Vagina (tissue), 2 donors: ENCODE measurements around the gene MBD3L5. TPM values are rescaled to one million over a fixed set of nuclear protein-coding genes. Genes with fewer than 3 reads are reported as not detected.
"Not testable (repeated sequence)": the region's sequence is repeated elsewhere in the genome, so short reads cannot be mapped to it uniquely, and the experiment has no call there.

Experiments
- DNase-seq, 2 donors: peaks; one replicate each; pipeline ENCODE4 v3.0.0-alpha.2; 2017; ENCODE audit errors: extremely low spot score in 2 of 2
- H3K27ac ChIP-seq: fragments of 200-600 bp; sonication (generic); one replicate; pipeline ENCODE4 v1.5.1; 2019
- H3K27me3 ChIP-seq: fragments of 200-600 bp; sonication (generic); one replicate; pipeline ENCODE4 v1.5.1; 2019
- H3K36me3 ChIP-seq, 2 donors: fragments of 200-600 bp; sonication (generic); one replicate each; pipeline ENCODE4 v1.5.1; 2017 to 2019
- H3K4me1 ChIP-seq: fragments of 200-600 bp; sonication (generic); one replicate; pipeline ENCODE4 v1.5.1; 2019
- H3K4me3 ChIP-seq, 2 donors: fragments of 200-600 bp; sonication (generic); 1 replicate in 1 of 2; 2 replicates in 1 of 2; pipeline ENCODE4 v1.5.1; 2016 to 2019
- H3K9me3 ChIP-seq: fragments of 200-600 bp; sonication (generic); one replicate; pipeline ENCODE4 v1.5.1; 2019
- CTCF ChIP-seq, 3 experiments: fragments of 450-650 bp in 2 of 3; fragments of 200-600 bp in 1 of 3; sonication (generic) in 1 of 3; IDR thresholded peaks; one replicate each; pipeline ENCODE4 v1.5.1; 2017 to 2019; ENCODE audit warnings: antibody characterized with exemption in 3 of 3, mild to moderate bottlenecking in 2 of 3, moderate library complexity in 2 of 3
- POLR2A ChIP-seq, 2 donors: fragments of 450-650 bp; IDR thresholded peaks; one replicate each; pipeline ENCODE4 v1.6.1; 2017; ENCODE audit warnings: antibody characterized with exemption in 2 of 2, mild to moderate bottlenecking in 2 of 2, moderate library complexity in 2 of 2
- POLR2AphosphoS5 ChIP-seq, 2 donors: sonication (generic); formaldehyde crosslinking; IDR thresholded peaks; one replicate each; pipeline ENCODE4 v1.9.0; 2017; ENCODE audit warnings: antibody characterized with exemption in 2 of 2, mild to moderate bottlenecking in 2 of 2, low read depth in 1 of 2; ENCODE audit not compliant: insufficient read depth in 1 of 2
- intact Hi-C: fragments of 100-400 bp; cut with DNase I; formaldehyde crosslinking; loops from one replicate; pipeline ENCODE4 v1.15.1; 2023
- total RNA-seq: library from RNA; depleted of rRNA; stranded (reverse); fragments of >200 nt; gene quantifications from one replicate; pipeline ENCODE4 v1.2.3, GENCODE V29; 2016

Gene MBD3L5
- total RNA-seq, 1 donor from 2014 or later, result not detected

- Histone ChIP-seq H3K4me3 (no peak overlapping the region), H3K9me3 (no peaks in the 10 kb centered on the region), H3K27ac (no peak overlapping the region), H3K27me3 (no peaks in the 10 kb centered on the region), H3K4me1 (no peaks in the 10 kb centered on the region), H3K36me3 (no peaks in the 10 kb centered on the region)
- intact Hi-C loops, result no loop called here
- no peak for DNase-seq
- TF ChIP-seq CTCF (IDR thresholded peaks at IDR 0.05), result no peak
- TF ChIP-seq POLR2A (IDR thresholded peaks at IDR 0.05), result no peak
- TF ChIP-seq POLR2AphosphoS5 (IDR thresholded peaks at IDR 0.05; ENCODE audit: insufficient read depth in 1 of 2, low read depth in 1 of 2), result no peak
Measured at GRCh38 chr19:7063339-7063738, 33.0 kb downstream of the MBD3L5 start.

- Histone ChIP-seq H3K36me3 (no peaks in the 10 kb centered on the region), H3K27ac (no peak overlapping the region), H3K9me3 (no peaks in the 10 kb centered on the region), H3K4me1 (no peaks in the 10 kb centered on the region), H3K27me3 (no peaks in the 10 kb centered on the region), H3K4me3 (no peak overlapping the region)
- no peak for DNase-seq
- no peak for TF ChIP-seq POLR2A (IDR thresholded peaks at IDR 0.05)
- no peak for TF ChIP-seq CTCF (IDR thresholded peaks at IDR 0.05)
- no peak for TF ChIP-seq POLR2AphosphoS5 (IDR thresholded peaks at IDR 0.05; ENCODE audit: insufficient read depth in 1 of 2, low read depth in 1 of 2)
- intact Hi-C loops, result no loop called here
Measured at GRCh38 chr19:7063764-7064418, 33.5 kb downstream of the MBD3L5 start.

GRCh38 chr19:7067122-7067521, 36.7 kb downstream of the MBD3L5 start:
- Histone ChIP-seq H3K36me3 (peaks cover 0 to 16% of the 10 kb centered on the region in 2 donors), H3K4me1 (peaks cover 10% of the 10 kb centered on the region)
- intact Hi-C loops, H3K9me3 ChIP-seq, H3K4me3 ChIP-seq, H3K27me3 ChIP-seq, H3K27ac ChIP-seq, DNase-seq: not testable (repeated sequence)

GRCh38 chr19:7067716-7068115, 37.3 kb downstream of the MBD3L5 start:
- H3K4me1 ChIP-seq, result peaks cover 10% of the 10 kb centered on the region
- no peaks in the 10 kb centered on the region for H3K9me3 ChIP-seq
- DNase-seq, result no peak
- no peak overlapping the region for H3K27ac ChIP-seq
- no peak for TF ChIP-seq POLR2A (IDR thresholded peaks at IDR 0.05)
- no peak overlapping the region for H3K4me3 ChIP-seq
- H3K27me3 ChIP-seq, result no peaks in the 10 kb centered on the region
- intact Hi-C loops, result no loop called here
- peaks cover 0 to 22% of the 10 kb centered on the region in 2 donors for H3K36me3 ChIP-seq

GRCh38 chr19:7068599-7068998, 38.2 kb downstream of the MBD3L5 start:
- no peaks in the 10 kb centered on the region for H3K27me3 ChIP-seq
- no peaks in the 10 kb centered on the region for H3K9me3 ChIP-seq
- H3K4me3 ChIP-seq, result peak overlapping the region; percentile 85 to 94
- H3K36me3 ChIP-seq, result peaks cover 4 to 31% of the 10 kb centered on the region in 2 donors
- TF ChIP-seq POLR2AphosphoS5 (IDR thresholded peaks at IDR 0.05; ENCODE audit: insufficient read depth in 1 of 2, low read depth in 1 of 2), result no peak
- no peak for TF ChIP-seq POLR2A (IDR thresholded peaks at IDR 0.05)
- no peak for TF ChIP-seq CTCF (IDR thresholded peaks at IDR 0.05)
- peaks cover 10% of the 10 kb centered on the region for H3K4me1 ChIP-seq
- peak overlapping the region; percentile 55 for H3K27ac ChIP-seq
- intact Hi-C loops, result no loop called here
- no peak for DNase-seq

GRCh38 chr19:7069042-7069903, 38.9 kb downstream of the MBD3L5 start, which contains the start of gene ZNF557:
ZNF557 (plus strand) TSS chr19:7069703; CDS start chr19:7075075, 5,372 bp downstream.
- peaks cover 10% of the 10 kb centered on the region for H3K4me1 ChIP-seq
- H3K27ac ChIP-seq, result peak within 1 kb of the TSS; percentile 55
- no peaks in the 10 kb centered on the region for H3K27me3 ChIP-seq
- no peaks in the 10 kb centered on the region for H3K9me3 ChIP-seq
- TF ChIP-seq POLR2A (IDR thresholded peaks at IDR 0.05) (no peak), POLR2AphosphoS5 (IDR thresholded peaks at IDR 0.05; ENCODE audit: insufficient read depth in 1 of 2, low read depth in 1 of 2) (peak; percentile 77 to 91)
- H3K4me3 ChIP-seq, result peak within 1 kb of the TSS; percentile 85 to 94
- intact Hi-C loops, result no loop called here
- DNase-seq, result peak in 1 of 2 donors; percentile 96
- H3K36me3 ChIP-seq, result peaks cover 6 to 38% of the 10 kb centered on the region in 2 donors
